ENCODE measurements around the gene DCHS2.

Gene DCHS2

DNA sequence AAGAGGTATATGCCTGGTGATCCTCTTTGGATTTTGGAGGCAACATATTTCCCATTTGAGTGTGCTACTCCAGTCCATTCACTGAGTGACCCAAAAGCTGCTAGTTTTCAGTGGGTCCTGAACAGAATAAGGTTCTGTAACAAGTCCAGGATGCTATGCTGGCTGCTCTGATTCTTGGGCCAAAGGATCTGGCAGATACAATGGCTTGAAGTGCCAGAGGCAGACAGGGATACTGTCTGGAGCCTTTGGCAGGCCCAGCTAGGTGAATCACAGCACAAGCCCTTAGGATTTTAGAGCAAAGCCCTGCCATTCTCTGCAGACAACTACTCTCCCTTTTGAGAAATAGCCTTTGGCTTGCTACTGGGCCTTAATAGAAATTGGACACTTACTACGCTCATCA lies 40.6 kb downstream of the DCHS2 start:
- no peak for DNase-seq

DNA sequence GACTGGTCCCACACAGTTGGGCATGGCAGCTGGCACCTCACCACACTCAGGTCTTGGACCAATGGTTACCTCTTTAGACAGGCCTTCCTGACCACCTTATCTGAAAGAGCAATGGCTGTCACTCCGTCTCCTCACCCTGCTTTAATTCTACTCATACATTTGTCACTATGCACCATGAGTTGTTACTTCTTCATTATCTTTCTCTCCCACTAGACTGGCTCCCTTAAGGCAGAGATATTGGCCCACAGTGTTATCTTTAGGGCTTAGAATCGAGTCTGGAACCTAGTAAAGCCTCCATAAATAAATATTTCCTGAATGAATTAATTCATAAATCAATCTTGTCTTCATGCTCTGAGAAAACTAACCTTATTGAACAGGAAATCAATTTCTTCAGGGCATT lies 46.6 kb downstream of the DCHS2 start:
- DNase-seq, result no peak

DNA sequence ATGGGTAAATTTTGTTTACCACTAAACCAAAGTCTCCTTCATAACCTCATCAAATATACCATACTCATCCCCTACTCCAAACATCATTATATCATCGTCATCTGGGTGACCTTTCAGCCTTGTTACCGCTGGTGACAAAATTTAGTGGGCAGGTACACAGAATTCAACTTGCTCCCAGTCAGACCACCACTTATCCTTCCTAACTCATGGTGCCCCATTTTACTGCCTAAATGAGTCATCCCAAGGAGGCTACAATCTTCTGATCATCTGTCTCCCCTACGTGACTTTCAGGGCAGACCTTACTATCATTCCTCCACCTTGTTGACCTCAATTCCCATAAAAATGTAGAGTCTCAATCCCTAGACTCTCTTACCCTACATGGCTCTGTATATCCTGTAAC lies 49.6 kb downstream of the DCHS2 start:
- no peak for DNase-seq

DNA sequence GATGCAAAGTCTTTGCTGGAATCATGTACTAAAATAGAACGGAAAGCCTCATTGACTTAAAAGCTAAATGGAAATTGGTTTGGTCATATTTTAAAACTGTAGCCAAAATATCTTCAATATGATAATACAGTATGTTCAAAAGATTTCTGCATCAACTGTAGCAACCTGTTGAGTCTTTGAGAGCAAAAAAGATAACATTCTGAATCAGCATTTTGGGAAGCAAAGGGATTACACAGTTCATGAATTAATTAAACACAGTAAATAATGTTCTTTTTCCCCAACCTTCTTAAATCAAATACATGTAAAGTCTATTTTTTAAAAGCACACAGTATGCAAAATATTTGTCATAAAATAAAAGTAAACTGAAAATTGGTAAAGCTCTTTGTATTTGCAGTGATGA lies 50.5 kb downstream of the DCHS2 start:
- DNase-seq, result no peak

DNA sequence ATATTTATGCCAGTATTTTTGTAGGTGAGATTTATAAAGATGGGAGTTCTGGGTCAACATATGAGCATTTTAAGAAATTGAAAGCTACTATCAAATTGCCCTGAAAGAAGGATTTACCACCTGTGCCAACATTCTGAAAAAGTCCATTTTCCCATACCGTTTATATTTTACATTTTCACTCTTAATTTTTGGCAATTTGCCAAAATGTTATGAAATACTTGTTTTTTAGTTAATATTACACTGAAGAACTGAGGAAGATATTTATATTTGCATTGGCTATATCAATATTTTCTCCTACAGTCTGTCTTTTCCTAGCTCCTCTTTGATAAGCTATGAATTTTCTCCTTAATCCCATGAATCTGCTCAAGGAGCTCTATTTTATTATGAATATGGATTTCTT lies 52.4 kb downstream of the DCHS2 start:
- no peak for DNase-seq

DNA sequence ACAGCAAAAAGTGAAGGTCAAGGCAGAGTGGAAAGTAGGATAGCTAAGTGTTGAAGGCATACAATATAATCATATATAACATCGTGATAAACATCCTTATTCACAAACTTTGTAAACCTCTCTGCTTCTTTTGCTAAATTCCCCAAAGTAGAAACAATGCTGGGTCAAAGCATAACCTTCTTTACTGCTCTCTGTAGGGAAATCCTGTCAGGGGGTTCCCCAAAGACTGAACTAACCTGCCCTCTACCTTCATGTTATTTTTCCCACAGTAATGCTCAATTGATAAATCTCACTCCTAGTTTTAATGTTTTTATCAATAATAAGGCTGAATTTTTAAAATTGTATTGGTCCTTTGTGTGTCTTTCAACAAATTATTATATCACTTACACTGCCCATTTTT lies 55.7 kb downstream of the DCHS2 start:
- no peak for DNase-seq

DNA sequence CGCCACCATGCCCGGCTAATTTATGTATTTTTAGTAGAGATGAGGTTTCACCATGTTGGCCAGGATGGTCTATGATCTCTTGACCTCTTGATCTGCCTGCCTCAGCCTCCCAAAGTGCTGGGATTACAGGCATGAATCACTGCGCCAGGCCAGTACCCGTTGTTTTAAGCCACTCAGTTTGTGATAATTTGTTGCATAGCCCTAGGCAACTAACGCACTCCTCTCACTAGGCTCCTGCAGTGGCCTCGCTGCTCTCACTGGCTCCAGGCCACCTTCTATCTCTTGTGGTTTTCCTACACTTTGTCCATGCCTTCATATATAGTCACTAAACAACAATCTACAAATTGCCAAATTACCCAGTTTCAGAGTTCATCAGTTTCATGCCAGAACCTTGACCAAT lies 58.1 kb downstream of the DCHS2 start:
- DNase-seq, result no peak

DNA sequence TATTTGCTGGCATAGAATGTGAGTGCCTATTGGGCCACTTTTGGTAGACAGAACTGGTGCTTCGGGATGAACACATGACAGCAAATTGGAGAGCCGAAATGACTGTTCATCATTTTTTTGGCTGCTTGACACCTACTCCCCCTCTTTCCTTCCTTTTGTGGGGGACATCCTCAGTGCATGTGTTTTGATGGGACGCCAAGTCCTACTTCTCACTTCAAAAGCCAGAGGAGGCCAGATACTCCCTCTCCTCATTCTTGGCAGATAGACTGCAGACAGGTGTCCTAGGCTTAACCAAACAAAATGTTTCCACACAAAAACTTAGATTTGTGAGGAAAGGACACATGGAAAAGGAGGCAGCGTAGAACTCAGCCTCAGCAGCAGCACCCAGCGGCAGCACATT lies 62.4 kb downstream of the DCHS2 start:
- DNase-seq, result no peak

DNA sequence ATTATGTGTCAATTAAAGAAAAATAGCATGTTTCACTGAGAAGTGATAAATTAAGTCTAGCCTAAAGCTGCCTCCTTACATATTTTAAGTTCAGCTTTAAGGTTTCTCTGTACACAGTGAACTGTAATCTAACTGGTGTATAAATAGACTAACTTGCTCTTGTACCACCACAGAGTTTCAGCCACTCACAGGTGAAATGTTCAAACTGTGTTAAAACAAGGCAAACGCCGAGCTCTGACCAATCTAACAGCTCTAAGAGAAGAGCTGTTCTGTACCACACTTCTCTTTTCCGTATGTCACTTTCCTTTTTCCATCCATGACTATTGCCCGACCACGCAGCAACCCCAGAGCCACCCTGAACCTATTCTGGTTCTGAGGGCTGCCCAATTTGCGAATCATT lies 64.5 kb downstream of the DCHS2 start:
- DNase-seq, result no peak

DNA sequence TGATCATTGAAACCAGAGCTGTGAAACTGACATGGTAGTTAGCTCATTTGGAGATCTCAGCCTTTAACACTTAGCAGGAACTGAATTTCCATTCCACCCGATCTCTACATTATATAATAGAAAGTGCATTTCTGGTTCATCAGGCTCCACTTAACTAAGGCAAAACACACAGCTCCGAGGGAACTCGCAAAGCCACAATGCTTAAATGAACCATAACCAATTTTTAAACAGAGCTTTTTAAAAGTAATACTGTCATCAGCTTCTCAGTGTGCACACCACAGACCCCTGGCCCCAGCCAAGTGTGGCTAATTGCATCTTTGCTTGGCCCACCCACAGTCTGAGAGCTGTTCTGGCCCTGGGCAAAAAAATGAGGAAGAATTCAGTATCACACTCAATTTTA lies 66.1 kb downstream of the DCHS2 start:
- no peak for DNase-seq

DNA sequence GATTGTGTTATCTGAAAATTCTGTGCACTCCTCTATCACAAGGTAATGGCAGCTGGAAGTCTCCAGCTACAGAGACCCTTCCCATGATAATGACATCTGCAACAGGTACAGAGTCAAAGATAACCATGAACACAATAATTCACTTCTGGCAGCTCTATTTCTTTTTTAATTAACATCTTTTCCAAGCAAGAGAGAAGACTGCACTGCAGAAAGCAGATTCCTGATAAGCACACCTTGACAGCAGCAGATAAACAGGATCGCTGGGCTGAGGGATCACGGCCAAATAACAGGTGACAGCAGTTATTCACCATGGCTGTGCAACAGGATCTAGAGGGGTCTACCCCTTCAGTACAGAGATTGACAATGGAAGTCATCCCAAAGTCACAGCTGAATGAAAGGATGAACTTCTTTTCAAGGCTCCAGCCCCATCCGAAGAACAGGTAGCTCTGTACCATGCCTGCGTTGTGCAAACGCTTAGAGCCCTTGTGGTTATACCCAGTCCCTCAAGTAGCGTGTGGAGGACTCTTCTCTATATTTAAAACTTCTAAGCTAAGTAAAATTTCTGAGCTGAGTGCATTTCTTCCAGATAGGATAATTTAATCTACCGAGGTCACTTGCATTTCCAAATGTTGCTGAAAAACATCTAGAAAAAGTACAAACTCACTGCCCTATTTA lies 66.7 kb downstream of the DCHS2 start:
- DNase-seq, result no peak

DNA sequence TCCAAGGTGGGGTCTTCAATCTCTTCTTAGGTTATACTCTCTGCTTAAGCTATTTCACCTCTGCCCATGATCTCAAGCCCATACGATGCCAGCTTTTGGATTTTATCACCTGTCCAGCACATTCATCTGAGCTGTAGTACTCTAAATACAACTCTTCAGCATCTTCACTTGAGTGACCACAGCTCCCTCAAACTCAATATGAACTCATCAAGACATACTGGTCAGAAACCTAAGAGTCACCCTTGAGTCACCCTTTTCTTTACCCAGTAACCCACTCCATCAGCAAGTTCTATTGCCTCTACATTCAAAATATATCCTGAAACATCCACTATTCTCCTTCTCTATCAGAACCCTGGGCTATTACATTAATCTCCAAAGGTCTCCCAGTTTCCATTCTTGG lies 69.4 kb downstream of the DCHS2 start:
- no peak for DNase-seq

DNA sequence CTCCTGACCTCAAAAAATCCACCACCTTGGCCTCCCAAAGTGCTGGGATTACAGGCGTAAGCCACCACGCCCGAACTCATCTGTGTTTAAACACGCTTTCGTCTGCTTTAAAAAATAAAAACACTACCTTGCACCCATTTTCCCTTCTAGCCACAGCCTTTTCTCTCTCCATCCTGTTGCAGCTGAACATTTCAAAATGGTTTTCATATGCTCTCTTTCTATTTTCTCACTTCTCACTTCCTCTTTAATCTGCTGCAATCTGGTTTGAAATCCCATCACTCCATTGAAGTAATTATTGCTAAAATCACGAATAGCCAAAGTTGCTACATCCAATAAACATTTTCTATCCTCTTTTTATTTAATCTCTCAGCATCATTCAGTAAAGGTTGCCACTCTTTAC lies 70.0 kb downstream of the DCHS2 start:
- DNase-seq, result no peak

DNA sequence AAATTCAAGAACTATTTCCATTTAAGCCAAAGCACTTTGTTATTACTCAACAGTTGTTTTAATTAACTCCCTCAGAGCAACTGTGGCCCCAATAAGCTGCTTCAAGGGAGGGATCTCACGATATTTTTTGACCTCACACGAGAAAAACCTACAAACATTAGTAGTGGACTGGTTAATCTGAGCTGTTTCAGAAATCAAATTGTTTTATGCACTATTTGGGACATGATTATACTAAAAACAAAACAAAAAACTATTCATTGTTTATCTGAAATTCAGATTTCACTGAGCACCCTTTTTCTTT lies 74.3 kb downstream of the DCHS2 start:
- no peak for DNase-seq

DNA sequence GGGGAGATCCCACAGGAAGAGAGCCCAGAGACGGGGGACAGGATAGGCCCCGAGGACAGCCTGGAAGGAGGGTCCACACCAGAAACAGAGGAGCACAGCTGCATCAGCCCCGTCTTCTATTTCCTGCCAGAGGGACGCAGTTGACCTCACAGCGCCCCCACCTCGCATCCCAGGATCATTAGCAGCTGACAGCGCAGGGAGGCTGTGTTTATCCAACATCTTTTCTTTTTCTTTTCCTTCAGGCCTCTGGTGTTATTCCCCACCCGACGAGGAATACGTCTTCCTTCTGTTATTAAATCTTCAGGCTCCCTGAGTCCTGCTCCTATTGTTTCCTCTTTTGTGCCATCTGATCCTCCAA lies 75.4 kb downstream of the DCHS2 start:
- DNase-seq, result no peak

DNA sequence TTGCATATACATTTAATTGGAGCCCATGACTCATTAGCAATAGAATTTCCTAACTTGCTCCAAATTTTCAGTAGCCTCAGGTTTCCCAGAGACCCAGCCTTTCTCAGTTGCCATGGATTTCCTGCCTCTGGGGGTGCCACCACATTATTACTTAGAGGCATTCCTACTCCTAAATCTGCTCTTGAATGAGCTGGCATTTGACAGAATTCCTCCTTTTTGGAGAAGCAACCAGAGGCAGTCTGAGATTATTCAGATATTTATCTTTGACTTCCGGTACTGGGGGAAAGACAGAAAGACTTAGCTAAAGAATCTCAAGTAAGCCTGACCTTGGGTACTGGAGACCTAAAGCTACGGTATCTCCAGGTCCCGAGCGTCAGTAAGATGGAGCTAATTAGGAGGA lies 76.3 kb downstream of the DCHS2 start:
- no peak for DNase-seq

DNA sequence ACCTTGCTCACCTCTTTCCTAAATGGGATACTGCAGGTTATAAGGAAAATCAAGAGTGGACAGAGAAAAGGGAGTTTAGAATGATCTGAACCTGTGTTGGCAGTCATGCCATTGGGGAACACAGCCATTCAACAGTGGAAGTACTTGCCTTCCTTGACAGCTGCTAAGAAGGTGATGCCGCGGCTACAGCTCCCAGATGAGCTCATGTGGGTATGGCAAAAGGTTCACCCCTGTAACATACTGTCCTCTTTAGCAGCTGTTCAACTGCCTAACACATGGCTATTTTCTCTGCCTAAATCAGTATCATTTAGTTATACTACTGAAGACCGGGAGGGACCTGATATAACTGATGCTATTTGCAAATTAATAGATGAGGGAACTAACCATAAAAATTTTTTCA lies 76.8 kb downstream of the DCHS2 start:
- no peak for DNase-seq

DNA sequence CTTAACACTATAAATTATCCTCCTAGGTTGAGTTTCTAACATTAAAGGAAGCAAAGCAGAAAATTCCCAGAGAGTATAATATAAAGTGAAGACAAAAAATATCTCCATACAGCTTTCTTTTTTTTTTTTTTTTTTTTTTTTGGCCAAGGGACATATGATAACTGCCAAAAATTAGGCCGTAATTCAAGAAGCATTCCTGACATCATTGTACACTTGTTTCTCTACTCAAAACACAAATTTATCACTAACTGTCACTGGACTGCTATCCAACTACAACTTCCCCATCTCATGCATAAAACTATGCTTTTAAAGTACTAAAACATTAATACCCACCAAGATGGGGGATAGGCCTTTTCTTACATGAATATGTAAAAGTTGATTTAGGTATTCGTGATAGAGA lies 77.2 kb downstream of the DCHS2 start:
- DNase-seq, result no peak

DNA sequence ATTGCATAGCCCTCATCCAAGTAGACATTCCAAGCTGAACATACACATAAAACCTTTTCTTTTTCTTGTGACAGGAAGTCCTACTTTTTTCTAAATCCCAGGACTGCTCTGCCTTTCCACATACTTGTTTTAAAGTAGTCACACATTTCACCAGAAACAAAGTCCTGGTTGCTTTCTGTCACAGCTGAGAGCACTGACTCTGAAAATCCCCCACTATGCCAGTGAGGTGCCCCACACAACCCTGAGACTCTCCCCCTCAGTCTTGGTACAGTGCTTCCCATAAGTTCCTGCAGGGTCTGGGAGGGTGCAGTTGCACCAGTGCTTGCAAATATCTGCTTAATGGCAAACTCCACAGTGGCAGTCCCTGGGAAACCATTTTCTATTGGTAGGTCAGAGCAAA lies 84.2 kb downstream of the DCHS2 start:
- DNase-seq, result no peak

DNA sequence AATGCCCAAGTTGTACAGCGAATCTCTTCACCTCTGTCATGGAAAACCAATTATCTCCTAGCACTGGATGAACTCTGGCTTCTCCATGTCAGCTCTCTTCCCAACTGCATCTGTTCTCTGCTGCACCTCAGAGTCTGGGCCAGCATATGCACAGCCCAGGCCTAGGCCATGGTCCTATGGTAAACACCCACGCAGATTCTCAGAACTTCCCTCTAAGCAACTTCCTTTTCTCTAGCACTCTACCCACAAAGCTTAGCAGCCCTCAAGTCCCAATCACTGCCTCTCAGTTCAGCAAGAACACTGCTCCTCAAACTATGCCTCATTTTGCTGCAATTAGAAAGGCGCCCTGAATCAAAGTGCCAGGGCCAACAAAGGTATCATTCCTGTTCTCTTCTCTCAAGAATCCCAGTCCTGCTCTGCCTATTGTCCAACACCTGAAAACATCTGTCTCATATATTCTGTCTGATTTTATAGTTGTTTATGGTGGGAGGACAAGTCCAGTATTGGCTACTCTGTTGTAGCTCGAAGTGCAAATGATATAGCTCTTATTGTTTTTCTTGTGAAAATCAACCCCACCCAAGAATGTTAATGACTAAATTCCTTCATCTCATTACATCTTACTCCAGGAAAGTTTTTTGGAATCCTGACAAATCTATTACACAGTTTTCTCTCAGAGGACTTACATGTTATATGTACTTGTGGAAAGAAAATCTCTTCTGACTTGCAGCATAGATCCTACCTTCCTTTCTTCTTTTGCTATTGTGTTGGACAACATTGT lies 85.4 kb downstream of the DCHS2 start:
- peak; percentile 65 to 69 (median 66) for DNase-seq

DNA sequence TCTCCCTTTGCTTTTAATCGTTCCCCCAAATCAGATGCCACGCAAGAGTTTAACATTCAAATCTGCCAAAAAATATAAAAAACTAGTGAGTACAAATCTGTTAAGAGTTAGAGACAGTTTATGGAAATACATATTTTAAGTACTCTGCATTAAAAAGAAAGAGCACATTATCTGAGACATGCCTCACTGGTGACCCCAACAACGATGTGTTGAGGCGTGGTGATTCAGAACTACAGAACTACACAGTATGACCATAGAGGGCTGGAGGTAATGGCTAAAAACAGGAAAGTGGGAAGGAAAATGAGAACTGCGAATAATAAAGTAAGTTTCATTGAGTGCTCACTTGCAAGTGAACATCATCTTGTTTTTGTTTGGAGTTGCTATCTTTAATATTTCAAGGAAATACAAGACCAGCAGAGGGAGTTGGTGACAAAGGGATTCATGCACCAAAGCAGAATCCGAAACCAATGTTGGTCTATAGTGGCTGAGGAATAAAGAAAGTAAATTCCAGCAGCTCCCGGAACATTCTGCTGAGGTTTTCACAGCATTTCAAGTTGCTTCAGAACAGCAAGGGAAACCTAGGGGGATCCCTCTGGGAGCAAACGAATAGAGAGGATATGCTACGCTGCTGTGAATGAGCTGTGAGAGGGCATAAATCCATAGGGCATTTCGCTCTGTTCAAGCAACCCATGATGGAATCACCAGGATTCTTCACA lies 92.2 kb downstream of the DCHS2 start:
- DNase-seq, result no peak

DNA sequence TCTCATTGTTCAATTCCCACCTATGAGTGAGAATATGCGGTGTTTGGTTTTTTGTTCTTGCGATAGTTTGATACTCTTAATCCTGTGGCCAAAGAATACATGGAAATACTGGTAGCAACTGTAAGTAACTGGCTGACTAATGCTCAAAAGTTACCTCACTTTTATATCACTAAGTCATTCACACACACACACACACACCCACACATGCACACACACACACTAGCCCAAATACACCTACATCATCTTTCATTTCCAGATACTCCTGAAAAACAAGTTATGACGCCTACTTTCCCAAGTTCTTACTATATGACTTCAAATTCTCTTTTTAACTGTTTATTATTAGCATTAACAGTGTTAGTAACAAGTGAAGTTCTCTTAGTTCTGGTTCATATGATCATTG lies 101.3 kb downstream of the DCHS2 start:
- DNase-seq, result no peak

DNA sequence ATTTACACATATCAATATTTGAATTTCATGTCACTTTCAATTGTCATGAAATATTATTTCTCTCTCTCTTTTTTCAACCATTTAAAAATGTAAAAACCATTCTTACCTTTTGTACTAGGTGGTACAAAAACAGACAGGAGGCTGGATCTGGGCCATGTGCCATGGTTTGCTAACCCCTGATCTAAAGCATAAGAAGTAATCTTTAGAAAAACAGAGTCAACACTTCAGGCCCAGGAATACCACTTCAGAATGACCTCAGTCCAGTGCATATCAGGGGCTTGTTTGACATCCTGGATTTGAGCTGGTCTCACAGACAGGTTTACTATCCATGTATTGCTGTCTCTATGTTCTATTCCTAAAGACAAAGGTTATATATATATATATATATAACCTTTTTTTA lies 102.5 kb downstream of the DCHS2 start:
- no peak for DNase-seq

DNA sequence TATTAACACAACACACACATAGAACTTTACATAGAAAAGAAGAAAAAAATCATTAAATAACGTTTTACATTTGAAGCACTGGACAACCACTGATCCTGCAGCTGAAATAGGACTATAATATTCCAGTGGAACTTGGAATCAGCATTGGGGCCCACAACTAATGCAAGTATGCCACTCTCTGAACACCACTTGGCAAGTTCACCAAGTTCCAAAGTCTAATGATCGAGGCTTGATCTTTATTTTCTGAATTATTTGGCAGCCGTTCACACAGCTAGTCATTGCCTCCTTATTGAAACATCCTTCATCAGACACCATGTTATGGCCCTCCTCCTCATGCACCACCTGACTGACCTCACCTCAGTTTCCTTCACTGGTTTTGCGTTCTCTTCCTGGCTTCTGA lies 107.6 kb downstream of the DCHS2 start:
- no peak for DNase-seq

DNA sequence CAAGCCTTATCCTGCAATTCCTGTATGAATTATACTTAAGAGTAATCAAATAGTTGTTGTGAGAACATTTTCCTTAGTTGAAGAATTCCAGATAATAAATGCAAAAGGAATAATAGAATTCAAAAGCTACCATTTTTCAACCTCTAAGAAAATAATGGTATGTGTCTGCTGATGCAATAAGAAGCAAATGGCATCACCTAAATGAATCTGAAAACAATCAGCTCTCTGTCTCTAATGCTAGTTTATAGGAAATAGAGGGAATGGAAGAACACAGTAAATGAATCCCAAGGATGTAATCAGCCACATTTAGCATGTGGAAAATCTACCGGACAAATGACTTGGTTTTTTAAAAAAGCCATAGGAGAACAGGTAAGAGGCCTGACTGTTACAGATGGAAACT lies 115.1 kb downstream of the DCHS2 start:
- no peak for DNase-seq

All from suppressor macrophage treated with lipopolysaccharide for 1 hour (primary cell).